Testis (tissue), 2 donors: Measurements from ENCODE around the gene ZBTB5.
"Not testable (repeated sequence)": the region's sequence is repeated elsewhere in the genome, so short reads cannot be mapped to it uniquely, and the experiment has no call there.

Experiments used
- CTCF ChIP-seq, 3 experiments: fragments of 450-650 bp in 2 of 3; fragments of 200-600 bp in 1 of 3; sonication (generic) in 1 of 3; IDR thresholded peaks; one replicate each; pipeline ENCODE4 v1.5.1; 2016 to 2019; ENCODE audit warnings: antibody characterized with exemption in 3 of 3, mild to moderate bottlenecking in 2 of 3, moderate library complexity in 1 of 3
- POLR2A ChIP-seq: fragments of 450-650 bp; IDR thresholded peaks from one replicate; pipeline ENCODE4 v1.6.1; 2017; ENCODE audit warnings: antibody characterized with exemption, mild to moderate bottlenecking, moderate library complexity

- not testable (repeated sequence) for TF ChIP-seq POLR2A; CTCF (IDR thresholded peaks at IDR 0.05)
These were observed 8.7 kb upstream of the ZBTB5 start for GRCh38 chr9:37473982-37474381.
